Activated CD8-positive, alpha-beta T cell treated with anti-CD3 and anti-CD28 coated beads for 36 hours (primary cell): ENCODE results near the gene PCGF2. TPM values are rescaled to one million over a fixed set of nuclear protein-coding genes. Genes with fewer than 3 reads are reported as not detected.

ENCODE experiments used
- ATAC-seq: fragments of 200-7000 bp; cut with Tn5 transposase; one replicate; pipeline ENCODE4 v1.10.0; 2021; ENCODE audit warnings: mild to moderate bottlenecking, moderate library complexity
- CTCF ChIA-PET: fragments of 350-600 bp; sonication (Branson Sonifier 250); formaldehyde crosslinking; loops from one replicate; lab custom pipeline; 2021; ENCODE audit warnings: antibody characterized with exemption; lab: Charles Lee
- POLR2A ChIA-PET: fragments of 350-600 bp; sonication (Branson Sonifier 250); formaldehyde crosslinking; loops from one replicate; lab custom pipeline; 2021; ENCODE audit warnings: antibody characterized with exemption; lab: Charles Lee
- DNase-seq: peaks from one replicate; pipeline ENCODE4 v3.0.0-alpha.2; 2020
- H3K27ac Mint-ChIP-seq: one replicate; pipeline ENCODE4 v1.8.0; 2021; ENCODE audit warnings: mild to moderate bottlenecking, mixed read lengths
- H3K27me3 Mint-ChIP-seq: one replicate; pipeline ENCODE4 v1.8.0; 2021; ENCODE audit warnings: mixed read lengths
- H3K36me3 Mint-ChIP-seq: one replicate; pipeline ENCODE4 v1.8.0; 2021; ENCODE audit warnings: low read depth, mixed read lengths
- H3K4me1 Mint-ChIP-seq: one replicate; pipeline ENCODE4 v1.8.0; 2021; ENCODE audit warnings: low read depth, mixed read lengths
- H3K4me3 Mint-ChIP-seq: one replicate; pipeline ENCODE4 v1.8.0; 2021; ENCODE audit warnings: mild to moderate bottlenecking, moderate library complexity, mixed read lengths
- H3K9me3 Mint-ChIP-seq: one replicate; pipeline ENCODE4 v1.8.0; 2021; ENCODE audit warnings: mixed read lengths
- intact Hi-C: fragments of 100-400 bp; cut with micrococcal nuclease; formaldehyde crosslinking; loops from one replicate; pipeline ENCODE4 v1.10.0; 2022
- total RNA-seq, 2 experiments: library from RNA; stranded (reverse); gene quantifications; one replicate each; pipeline ENCODE4 v1.2.3, GENCODE V29; 2021
- TF ChIP-seq, protein P1 (sequence below): fragments of 200-600 bp; IDR thresholded peaks from one replicate; pipeline ENCODE4 v1.8.0; 2022; ENCODE audit warnings: antibody characterized with exemption, mild to moderate bottlenecking

The PCGF2 gene
- total RNA-seq, 2 experiments from 2014 or later = 0.50 to 1.2 TPM

DNA sequence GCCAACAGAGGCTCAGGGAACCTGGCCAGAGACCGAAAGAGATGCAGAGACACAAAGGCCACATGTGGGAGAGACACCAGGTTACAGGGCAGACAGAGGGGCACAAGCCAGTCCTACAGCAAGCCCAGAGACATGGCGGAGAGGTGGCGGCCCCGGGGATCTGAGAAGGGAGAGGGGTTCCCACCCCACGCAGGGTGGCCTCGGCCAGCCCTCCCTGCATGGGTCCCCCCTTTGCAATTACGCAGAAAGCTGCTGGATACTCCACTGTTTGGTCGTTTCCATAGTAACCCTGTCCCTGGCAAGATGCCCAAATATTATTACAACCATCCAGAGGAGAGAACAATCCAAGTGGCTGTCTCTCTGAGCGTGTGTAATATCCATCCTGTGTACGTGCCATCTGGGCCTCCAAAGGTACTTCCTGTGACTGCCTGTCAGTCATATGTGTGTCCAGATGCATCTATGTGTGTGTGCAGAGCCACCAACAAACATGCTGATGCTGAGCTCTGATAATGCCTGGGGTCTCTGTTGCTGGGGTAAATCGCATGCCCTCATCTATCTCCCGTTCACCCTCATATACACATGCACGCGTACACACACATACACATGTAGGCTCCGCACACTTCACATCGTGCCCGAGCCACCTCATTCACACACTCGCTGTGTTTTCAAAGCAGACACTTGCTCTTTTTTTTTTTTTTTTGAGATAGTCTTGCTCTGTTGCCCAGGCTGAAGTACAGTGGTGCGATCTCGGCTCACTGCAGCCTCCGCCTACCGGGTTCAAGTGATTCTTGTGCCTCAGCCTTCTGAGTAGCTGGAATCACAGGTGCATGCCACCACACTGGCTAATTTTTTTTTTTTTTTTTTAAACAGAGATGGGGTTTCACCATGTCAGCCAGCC, 5.5 kb downstream of the PCGF2 start:
- H3K27ac Mint-ChIP-seq = no peak overlapping the region
- ATAC-seq = peak; percentile 73

DNA sequence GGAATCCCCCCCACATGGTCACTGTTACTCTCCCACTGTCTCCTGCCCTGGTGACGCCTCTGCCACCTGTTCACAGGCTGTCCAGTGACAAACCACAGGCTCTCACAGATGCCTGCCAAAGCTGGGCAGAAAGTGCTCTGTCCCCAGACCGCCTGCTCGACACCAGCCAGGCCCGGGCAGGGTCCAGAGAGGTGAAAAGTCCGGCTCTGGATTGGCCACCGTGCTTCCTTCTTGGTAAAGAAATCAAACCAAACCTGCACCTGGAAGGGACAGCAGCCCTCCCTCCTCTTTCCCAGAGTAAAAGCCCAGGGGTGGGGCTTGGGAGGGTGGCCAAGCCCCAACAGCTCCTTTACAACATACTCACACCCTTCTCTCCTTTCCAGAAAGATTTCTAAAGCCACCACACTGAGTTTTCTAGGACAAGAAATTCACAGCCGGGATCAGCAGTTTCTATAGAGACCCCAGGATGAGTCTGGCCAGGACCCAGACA, 6.2 kb downstream of the PCGF2 start:
- no peaks in the 10 kb centered on the region for H3K36me3 Mint-ChIP-seq
- TF ChIP-seq, protein P1, sequence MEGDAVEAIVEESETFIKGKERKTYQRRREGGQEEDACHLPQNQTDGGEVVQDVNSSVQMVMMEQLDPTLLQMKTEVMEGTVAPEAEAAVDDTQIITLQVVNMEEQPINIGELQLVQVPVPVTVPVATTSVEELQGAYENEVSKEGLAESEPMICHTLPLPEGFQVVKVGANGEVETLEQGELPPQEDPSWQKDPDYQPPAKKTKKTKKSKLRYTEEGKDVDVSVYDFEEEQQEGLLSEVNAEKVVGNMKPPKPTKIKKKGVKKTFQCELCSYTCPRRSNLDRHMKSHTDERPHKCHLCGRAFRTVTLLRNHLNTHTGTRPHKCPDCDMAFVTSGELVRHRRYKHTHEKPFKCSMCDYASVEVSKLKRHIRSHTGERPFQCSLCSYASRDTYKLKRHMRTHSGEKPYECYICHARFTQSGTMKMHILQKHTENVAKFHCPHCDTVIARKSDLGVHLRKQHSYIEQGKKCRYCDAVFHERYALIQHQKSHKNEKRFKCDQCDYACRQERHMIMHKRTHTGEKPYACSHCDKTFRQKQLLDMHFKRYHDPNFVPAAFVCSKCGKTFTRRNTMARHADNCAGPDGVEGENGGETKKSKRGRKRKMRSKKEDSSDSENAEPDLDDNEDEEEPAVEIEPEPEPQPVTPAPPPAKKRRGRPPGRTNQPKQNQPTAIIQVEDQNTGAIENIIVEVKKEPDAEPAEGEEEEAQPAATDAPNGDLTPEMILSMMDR = no peak
- ATAC-seq = no peak
- POLR2A ChIA-PET = interaction anchor here (1.7 to 2.3 kb wide), 3 partner anchors 11 to 37 kb away, joined by 5 to 9 read pairs (median 5); partner anchors contain the start of gene MLLT6
- intact Hi-C loops = no loop called here
- DNase-seq = no peak
- H3K27me3 Mint-ChIP-seq = peaks cover 22% of the 10 kb centered on the region
- CTCF ChIA-PET = interaction anchor here (1.0 kb wide), 1 partner anchor 11 kb away, joined by 4 read pairs; no protein-coding TSS in a partner anchor
- no peaks in the 10 kb centered on the region for H3K9me3 Mint-ChIP-seq
- H3K4me1 Mint-ChIP-seq = peaks cover 13% of the 10 kb centered on the region
- H3K4me3 Mint-ChIP-seq = no peak overlapping the region
- H3K27ac Mint-ChIP-seq = no peak overlapping the region

More for the DNA sequence above, 5.5 kb downstream of the PCGF2 start:
- intact Hi-C loops = no loop called here
- Mint-ChIP-seq H3K27me3 (peaks cover 22% of the 10 kb centered on the region), H3K9me3 (no peaks in the 10 kb centered on the region), H3K36me3 (no peaks in the 10 kb centered on the region), H3K4me3 (no peak overlapping the region), H3K4me1 (peaks cover 13% of the 10 kb centered on the region)
- POLR2A ChIA-PET = interaction anchor here (0.7 to 2.3 kb wide), 6 partner anchors 10 to 38 kb away, joined by 3 to 9 read pairs (median 4); partner anchors contain the start of genes MLLT6 and PSMB3
- CTCF ChIA-PET = interaction anchor here (1.0 to 5.3 kb wide), 2 partner anchors 7 to 12 kb away, joined by 4 to 42 read pairs; no protein-coding TSS in a partner anchor
- DNase-seq = peak; percentile 35
- TF ChIP-seq, protein P1 = no peak

DNA sequence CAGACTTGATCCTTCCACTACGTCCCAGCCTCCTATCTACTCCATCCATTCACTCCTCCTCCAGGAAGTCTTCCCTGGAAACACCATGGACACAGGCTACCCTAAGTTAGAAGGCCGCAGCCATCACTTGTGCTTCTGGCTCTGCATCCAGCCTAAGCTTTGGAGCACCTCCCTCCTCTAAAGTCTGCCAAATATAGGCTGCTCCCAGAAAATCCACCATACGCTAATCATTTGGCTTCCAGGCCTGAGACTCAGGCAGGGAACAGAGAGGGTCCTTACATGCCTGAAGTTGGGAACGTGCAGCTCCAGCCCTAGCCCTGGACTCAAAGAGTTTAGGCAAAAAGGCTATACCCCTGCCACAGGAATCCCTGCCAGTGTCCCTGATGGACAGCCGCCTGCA, 6.7 kb downstream of the PCGF2 start:
- intact Hi-C loops = no loop called here
- Mint-ChIP-seq H3K4me1 (peaks cover 9% of the 10 kb centered on the region), H3K36me3 (no peaks in the 10 kb centered on the region), H3K27ac (no peak overlapping the region), H3K4me3 (no peak overlapping the region), H3K27me3 (peaks cover 17% of the 10 kb centered on the region), H3K9me3 (no peaks in the 10 kb centered on the region)
- no peak for ATAC-seq
- ChIA-PET CTCF (interaction anchor here (1.0 kb wide), 1 partner anchor 11 kb away, joined by 4 read pairs; no protein-coding TSS in a partner anchor), POLR2A (interaction anchor here (1.7 to 2.0 kb wide), 2 partner anchors 11 to 13 kb away, joined by 5 read pairs; no protein-coding TSS in a partner anchor)
- no peak for DNase-seq
- TF ChIP-seq, protein P1 = no peak

DNA sequence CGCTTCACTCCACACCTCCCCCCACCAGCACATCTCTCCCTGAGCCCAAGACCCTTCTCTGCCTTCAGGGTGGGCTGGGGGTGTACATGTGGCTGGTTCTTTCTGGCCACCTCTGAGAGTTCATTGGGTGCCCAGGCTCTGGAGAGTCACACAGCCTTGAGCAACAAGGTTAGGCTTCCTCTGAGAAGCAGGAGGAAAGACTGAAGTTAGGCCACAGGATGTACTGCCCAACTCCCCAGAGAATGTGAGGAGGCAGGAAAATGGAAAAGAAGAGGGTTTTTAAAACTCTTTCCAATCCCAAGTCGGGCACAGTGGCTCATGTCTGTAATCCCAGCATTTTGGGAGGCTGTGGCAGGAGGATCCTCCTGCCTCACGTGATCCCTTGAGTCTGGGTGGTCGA, 7.3 kb downstream of the PCGF2 start:
- ATAC-seq (no peak), DNase-seq (no peak)
- peaks cover 11% of the 10 kb centered on the region for H3K27me3 Mint-ChIP-seq
- no peaks in the 10 kb centered on the region for H3K36me3 Mint-ChIP-seq
- POLR2A ChIA-PET = no interaction called here
- CTCF ChIA-PET = no interaction called here
- H3K4me3 Mint-ChIP-seq = no peak overlapping the region
- no peak overlapping the region for H3K27ac Mint-ChIP-seq
- H3K9me3 Mint-ChIP-seq = no peaks in the 10 kb centered on the region
- intact Hi-C loops = no loop called here
- peaks cover 3% of the 10 kb centered on the region for H3K4me1 Mint-ChIP-seq
- TF ChIP-seq, protein P1 = no peak
